NCI-H526 treated with DMSO at 0.1 percent for 48 hours (cell line): ENCODE data around the gene LMAN1.

Experiments used
- DNase-seq: peaks from one replicate; lab custom pipeline; 2025; lab: John Stamatoyannopoulos, UW

Gene LMAN1

GRCh38 chr18:59359576-59359952, 499 bp upstream of the LMAN1 start:
- DNase-seq, result peak; percentile 80

- DNase-seq, result no peak
These were observed 702 bp downstream of the LMAN1 start for GRCh38 chr18:59358414-59358711.

- DNase-seq, result no peak
These were observed 1.1 kb downstream of the LMAN1 start for GRCh38 chr18:59357928-59358327.

GRCh38 chr18:59354731-59355130, 4.3 kb downstream of the LMAN1 start:
- no peak for DNase-seq

- DNase-seq, result no peak
These were observed 5.9 kb downstream of the LMAN1 start for GRCh38 chr18:59353079-59353680.

- no peak for DNase-seq
These were observed 6.7 kb downstream of the LMAN1 start for GRCh38 chr18:59352250-59352855.

GRCh38 chr18:59345556-59345955, 13.5 kb downstream of the LMAN1 start:
- DNase-seq, result no peak

- no peak for DNase-seq
These were observed 14.1 kb downstream of the LMAN1 start for GRCh38 chr18:59344996-59345395.

- no peak for DNase-seq
These were observed 15.1 kb downstream of the LMAN1 start for GRCh38 chr18:59343926-59344325.

GRCh38 chr18:59340817-59341216, 18.2 kb downstream of the LMAN1 start:
- DNase-seq, result no peak

- no peak for DNase-seq
These were observed 18.8 kb downstream of the LMAN1 start for GRCh38 chr18:59340312-59340711.

GRCh38 chr18:59332986-59333385, 26.1 kb downstream of the LMAN1 start:
- no peak for DNase-seq

GRCh38 chr18:59328683-59329082, 30.4 kb downstream of the LMAN1 start:
- no peak for DNase-seq

- DNase-seq, result no peak
These were observed 33.1 kb downstream of the LMAN1 start for GRCh38 chr18:59325965-59326364.

GRCh38 chr18:59324623-59324971, 34.5 kb downstream of the LMAN1 start:
- DNase-seq, result no peak

- no peak for DNase-seq
These were observed 35.0 kb downstream of the LMAN1 start for GRCh38 chr18:59323931-59324622.

- no peak for DNase-seq
These were observed 40.5 kb downstream of the LMAN1 start, which contains the start of gene CPLX4 for GRCh38 chr18:59318460-59319050. TSS of gene CPLX4 (minus strand) at chr18:59318649. CDS start at chr18:59318462, 187 bp downstream.

GRCh38 chr18:59311631-59312030, 47.4 kb downstream of the LMAN1 start:
- DNase-seq, result no peak

GRCh38 chr18:59308938-59309260, 50.2 kb downstream of the LMAN1 start:
- DNase-seq, result no peak

- peak; percentile 46 for DNase-seq
These were observed 50.7 kb downstream of the LMAN1 start for GRCh38 chr18:59308248-59308937.

- no peak for DNase-seq
These were observed 52.4 kb downstream of the LMAN1 start for GRCh38 chr18:59306640-59307039.

- DNase-seq, result no peak
These were observed 53.8 kb downstream of the LMAN1 start for GRCh38 chr18:59305295-59305694.

- no peak for DNase-seq
These were observed 55.3 kb downstream of the LMAN1 start for GRCh38 chr18:59303656-59304195.
